B cell (primary cell): ENCODE data around the gene SLC4A8.

Source experiments
- EZH2 ChIP-seq: IDR thresholded peaks from 2 replicates; pipeline ENCODE4 v1.6.1; 2012; ENCODE audit warnings: borderline replicate concordance, low read depth, mild to moderate bottlenecking, moderate library complexity, low read length; ENCODE audit not compliant: insufficient read depth, poor library complexity, severe bottlenecking
- TF ChIP-seq, protein P1 (sequence below): fragments of 200-600 bp; IDR thresholded peaks from one replicate; pipeline ENCODE4 v1.8.0; 2022; ENCODE audit warnings: antibody characterized with exemption, mild to moderate bottlenecking

- TF ChIP-seq, protein P1, sequence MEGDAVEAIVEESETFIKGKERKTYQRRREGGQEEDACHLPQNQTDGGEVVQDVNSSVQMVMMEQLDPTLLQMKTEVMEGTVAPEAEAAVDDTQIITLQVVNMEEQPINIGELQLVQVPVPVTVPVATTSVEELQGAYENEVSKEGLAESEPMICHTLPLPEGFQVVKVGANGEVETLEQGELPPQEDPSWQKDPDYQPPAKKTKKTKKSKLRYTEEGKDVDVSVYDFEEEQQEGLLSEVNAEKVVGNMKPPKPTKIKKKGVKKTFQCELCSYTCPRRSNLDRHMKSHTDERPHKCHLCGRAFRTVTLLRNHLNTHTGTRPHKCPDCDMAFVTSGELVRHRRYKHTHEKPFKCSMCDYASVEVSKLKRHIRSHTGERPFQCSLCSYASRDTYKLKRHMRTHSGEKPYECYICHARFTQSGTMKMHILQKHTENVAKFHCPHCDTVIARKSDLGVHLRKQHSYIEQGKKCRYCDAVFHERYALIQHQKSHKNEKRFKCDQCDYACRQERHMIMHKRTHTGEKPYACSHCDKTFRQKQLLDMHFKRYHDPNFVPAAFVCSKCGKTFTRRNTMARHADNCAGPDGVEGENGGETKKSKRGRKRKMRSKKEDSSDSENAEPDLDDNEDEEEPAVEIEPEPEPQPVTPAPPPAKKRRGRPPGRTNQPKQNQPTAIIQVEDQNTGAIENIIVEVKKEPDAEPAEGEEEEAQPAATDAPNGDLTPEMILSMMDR: no peak
- TF ChIP-seq EZH2: no peak
Measured at GRCh38 chr12:51413791-51414190, 10.8 kb upstream of the SLC4A8 start.
